K562 (cell line): ENCODE results near the gene CD82. TPM values are rescaled to one million over a fixed set of nuclear protein-coding genes. Genes with fewer than 3 reads are reported as not detected.

ENCODE experiments used
- ATAC-seq: fragments of 200-7000 bp; cut with Tn5 transposase; 3 replicates; pipeline ENCODE4 v1.9.1; 2020; ENCODE audit warnings: moderate library complexity
- BruUV-seq: library from RNA; stranded (reverse); fragments of 400-500 nt; replicated peaks from 2 replicates; lab custom pipeline; 2021; lab: Mats Ljungman, UMichigan
- CTCF ChIA-PET: fragments of 300-600 bp; formaldehyde crosslinking; extraction: SDS; loops from one replicate; lab custom pipeline; 2021; ENCODE audit warnings: low intra/inter-chr PET ratio; lab: Yijun Ruan, JAX
- POLR2A ChIA-PET: fragments of 300-600, 350-650 bp; sonication (Branson Sonifier 250); formaldehyde crosslinking; extraction: SDS; loops from one replicate; lab custom pipeline; 2021; ENCODE audit warnings: antibody characterized with exemption, inconsistent platforms; lab: Yijun Ruan, JAX
- DNase-seq, 4 experiments: peaks; one replicate each; pipeline versions ENCODE4 v3.0.0 to v3.0.0-alpha.2; 2011 to 2018; ENCODE audit warnings: low spot score in 3 of 4, mixed read lengths in 3 of 4; ENCODE audit errors: extremely low read depth in 1 of 4
- FAIRE-seq: peaks from 2 replicates; lab custom pipeline; 2011; peaks lifted over from hg19 to GRCh38; lab: Jason Lieb, UNC
- H2AFZ ChIP-seq: 2 replicates; pipeline ENCODE4 v1.6.0; 2011; ENCODE audit warnings: low read depth, low read length, control low read depth, inconsistent platforms
- H3K27ac ChIP-seq: fragments of 200-600 bp; 3 replicates; pipeline ENCODE4 v1.8.0; 2011; ENCODE audit warnings: low read depth, mild to moderate bottlenecking, control low read depth, inconsistent platforms, low read length, moderate library complexity, mixed read lengths; ENCODE audit errors: extremely low read depth
- H3K27me3 ChIP-seq, 2 experiments: fragments of 300-600 bp in 1 of 2; 2 replicates in 1 of 2; 3 replicates in 1 of 2; pipeline versions ENCODE4 v1.6.0 to v1.8.0; 2011; ENCODE audit warnings: inconsistent platforms in 2 of 2, low read length in 2 of 2, mild to moderate bottlenecking in 1 of 2, mixed read lengths in 1 of 2, moderate library complexity in 1 of 2; ENCODE audit not compliant: control insufficient read depth in 2 of 2, insufficient read depth in 2 of 2
- H3K36me3 ChIP-seq: fragments of 300-600 bp; 3 replicates; pipeline ENCODE4 v1.8.0; 2011; ENCODE audit warnings: mild to moderate bottlenecking, low read length, inconsistent platforms; ENCODE audit not compliant: control insufficient read depth, insufficient read depth
- H3K4me1 ChIP-seq, 2 experiments: fragments of 200-600 bp in 1 of 2; replicated peaks in 1 of 2; 2 replicates in 1 of 2; 3 replicates in 1 of 2; pipeline versions ENCODE4 v1.5.1 to v1.8.0; 2011; ENCODE audit warnings: inconsistent platforms in 2 of 2, low read length in 2 of 2, mild to moderate bottlenecking in 1 of 2, mixed read lengths in 1 of 2, moderate library complexity in 1 of 2; ENCODE audit not compliant: control insufficient read depth in 2 of 2, insufficient read depth in 2 of 2
- H3K4me2 ChIP-seq: 2 replicates; pipeline ENCODE4 v1.6.1; 2011; ENCODE audit warnings: low read length, control low read depth, inconsistent platforms, mixed read lengths; ENCODE audit not compliant: insufficient read depth
- H3K4me3 ChIP-seq: fragments of 200-600 bp; sonication (generic), shearing (Covaris generic); 2 replicates; pipeline ENCODE4 v1.5.1; 2016; ENCODE audit warnings: control low read depth, inconsistent platforms
- H3K79me2 ChIP-seq: fragments of 200-600 bp; 3 replicates; pipeline ENCODE4 v1.8.0; 2011; ENCODE audit warnings: low read length, inconsistent platforms; ENCODE audit not compliant: control insufficient read depth, insufficient read depth
- H3K9ac ChIP-seq, 2 experiments: 2 replicates each; pipeline versions ENCODE4 v1.6.0 to v1.6.1; 2011; ENCODE audit warnings: low read depth in 2 of 2, low read length in 2 of 2, control low read depth in 1 of 2, inconsistent platforms in 1 of 2, mild to moderate bottlenecking in 1 of 2, mixed read lengths in 1 of 2; ENCODE audit not compliant: insufficient read depth in 1 of 2
- H3K9me1 ChIP-seq: one replicate; pipeline ENCODE4 v1.6.0; 2011; ENCODE audit warnings: inconsistent platforms, mild to moderate bottlenecking, low read length, moderate library complexity; ENCODE audit not compliant: control insufficient read depth, insufficient read depth
- H3K9me3 ChIP-seq: replicated peaks from 2 replicates; pipeline ENCODE4 v1.5.1; 2011; ENCODE audit warnings: low read depth, low read length, inconsistent platforms; ENCODE audit not compliant: control insufficient read depth, insufficient read depth
- H4K20me1 ChIP-seq: replicated peaks from 2 replicates; pipeline ENCODE4 v1.6.1; 2011; ENCODE audit warnings: low read length, inconsistent platforms, mixed read lengths; ENCODE audit not compliant: control insufficient read depth, insufficient read depth
- ATF3 ChIP-seq, 2 experiments: fragments of 450-650 bp in 1 of 2; sonication (generic) in 1 of 2; formaldehyde crosslinking in 1 of 2; IDR thresholded peaks in 1 of 2; conservative IDR thresholded peaks in 1 of 2; 2 replicates each; pipeline versions ENCODE4 v1.6.1 to v1.8.1; 2016 to 2023; ENCODE audit warnings: mild to moderate bottlenecking in 2 of 2, moderate library complexity in 2 of 2, inconsistent platforms in 1 of 2, missing genetic modification reagents in 1 of 2
- BMI1 ChIP-seq: fragments of 150-350 bp; IDR thresholded peaks from 2 replicates; pipeline ENCODE4 v1.6.1; 2014; ENCODE audit warnings: low read length
- CBFA2T2 ChIP-seq: fragments of 450-650 bp; conservative IDR thresholded peaks from 2 replicates; pipeline ENCODE4 v1.6.1; 2017; ENCODE audit warnings: mild to moderate bottlenecking
- DLX4 ChIP-seq: fragments of 250-450 bp; sonication (Bioruptor Pico); IDR thresholded peaks from 2 replicates; pipeline ENCODE4 v1.6.1; 2021; ENCODE audit warnings: mild to moderate bottlenecking
- GATA2 ChIP-seq: sonication (generic); formaldehyde crosslinking; IDR thresholded peaks from 2 replicates; pipeline ENCODE4 v1.4.0; 2020; ENCODE audit warnings: mild to moderate bottlenecking, missing genetic modification reagents
- HNRNPL ChIP-seq: fragments of 200-400 bp; formaldehyde crosslinking; IDR thresholded peaks from 2 replicates; pipeline ENCODE4 v1.6.1; 2017; ENCODE audit warnings: low read depth, mild to moderate bottlenecking, low read length
- MTA1 ChIP-seq: fragments of 450-650 bp; IDR thresholded peaks from 2 replicates; pipeline ENCODE4 v1.6.1; 2017; ENCODE audit warnings: borderline replicate concordance
- RBM14 ChIP-seq: fragments of 200-400 bp; formaldehyde crosslinking; IDR thresholded peaks from 2 replicates; pipeline ENCODE4 v1.6.1; 2018; ENCODE audit warnings: low read depth, mild to moderate bottlenecking, low read length, moderate library complexity, borderline replicate concordance; ENCODE audit not compliant: insufficient read depth
- RBM39 ChIP-seq: fragments of 200-400 bp; formaldehyde crosslinking; optimal IDR thresholded peaks from 2 replicates; pipeline ENCODE3; 2018; ENCODE audit warnings: low read depth, low read length
- U2AF2 ChIP-seq: fragments of 200-400 bp; formaldehyde crosslinking; optimal IDR thresholded peaks from 2 replicates; pipeline ENCODE3; 2017; ENCODE audit warnings: low read depth, mild to moderate bottlenecking, low read length
- ZFP1 ChIP-seq: fragments of 450-650 bp; formaldehyde crosslinking; IDR thresholded peaks from 2 replicates; pipeline ENCODE4 v1.4.0; 2020; ENCODE audit warnings: mild to moderate bottlenecking, mixed read lengths
- ZNF311 ChIP-seq: fragments of 250-450 bp; sonication (Bioruptor Pico); IDR thresholded peaks from 2 replicates; pipeline ENCODE4 v1.4.0; 2020; ENCODE audit warnings: mild to moderate bottlenecking, moderate library complexity
- ZNF324 ChIP-seq: fragments of 250-450 bp; sonication (Bioruptor Pico); IDR thresholded peaks from 2 replicates; pipeline ENCODE4 v1.4.0; 2020; ENCODE audit warnings: mild to moderate bottlenecking
- ZNF609 ChIP-seq: sonication (generic); formaldehyde crosslinking; IDR thresholded peaks from 2 replicates; pipeline ENCODE4 v1.8.1; 2023; ENCODE audit warnings: missing genetic modification reagents, mild to moderate bottlenecking, borderline replicate concordance
- WGBS: fragments of 100-300 bp; shearing (Covaris generic); methylation state at CpG from one replicate; pipeline ENCODE4 v1.1.6; 2016; ENCODE audit warnings: low coverage, mixed read lengths; ENCODE audit not compliant: insufficient coverage; ENCODE audit errors: missing lambda C conversion rate; 5-methylcytosine and 5-hydroxymethylcytosine counted together
- in situ Hi-C: fragments of 300-500 bp; cut with MboI; formaldehyde crosslinking; loops from 4 replicates; pipeline ENCODE4 v1.15.0; 2018; ENCODE audit warnings: inconsistent platforms, mixed read lengths
- intact Hi-C: fragments of 100-400 bp; cut with micrococcal nuclease; formaldehyde crosslinking; loops from 2 replicates; pipeline ENCODE4 v1.14.2; 2022
- polyA plus RNA-seq, 8 experiments: library from polyadenylated mRNA; depleted of rRNA in 4 of 8; stranded (reverse) in 5 of 8; unstranded in 3 of 8; fragments of >200 nt; fragmentation: Nextera tagmentation in 2 of 8; fragmentation: Illumina TruSeq in 1 of 8; extraction: Ambion mirVana in 2 of 8; extraction: Trizol in 1 of 8; gene quantifications; 2 replicates each; pipeline versions ENCODE4 v1.2.1 to v1.2.3, GENCODE V29; 2011 to 2014; ENCODE audit warnings: inconsistent platforms in 1 of 8, missing spikeins in 1 of 8
- total RNA-seq, 7 experiments: library from RNA; depleted of rRNA in 6 of 7; stranded (reverse); fragments of >200 nt in 6 of 7; fragmentation: Illumina TruSeq in 2 of 7; extraction: Trizol in 2 of 7; gene quantifications; 2 replicates each; pipeline versions ENCODE4 v1.2.1 to v1.2.3, GENCODE V29; 2011 to 2021; ENCODE audit warnings: low replicate concordance in 1 of 7

Gene CD82
- total and polyA plus RNA-seq, 9 of the 15 experiments (the other 6 are each of a cell fraction or from before 2014, with no cell fraction given) = 0.27 to 9.4 (median 3.0) TPM

- 0 out of 2 replicates have a peak, but pooled peaks have one; percentile 13 for TF ChIP-seq CBFA2T2
Measured at GRCh38 chr11:44540667-44541066, 24.8 kb upstream of the CD82 start (continued).

- no peaks in the 10 kb centered on the region for H3K9me3 ChIP-seq
- H4K20me1 ChIP-seq = no peaks in the 10 kb centered on the region
- H3K79me2 ChIP-seq = no peaks in the 10 kb centered on the region
- in situ Hi-C loops = no loop called here
- peaks cover 13% of the 10 kb centered on the region in 2 experiments for H3K4me1 ChIP-seq
- WGBS = 74% methylated on average over 3 of the region's 3 CpGs
- no TSS peak for BruUV-seq
- H3K27me3 ChIP-seq = no peaks in the 10 kb centered on the region
- no peaks in the 10 kb centered on the region for H3K36me3 ChIP-seq
- DNase-seq (peak; percentile 47 to 82 (median 75)), ATAC-seq (no peak), FAIRE-seq (peak; percentile 15)
- H3K4me3 ChIP-seq = no peak overlapping the region
- no peak overlapping the region for H2AFZ ChIP-seq
- H3K27ac ChIP-seq = no peak overlapping the region
- no peaks in the 10 kb centered on the region for H3K9me1 ChIP-seq
- ChIA-PET CTCF (interaction anchor here (0.9 kb wide), 1 partner anchor 19 kb away, joined by 3 read pairs; no protein-coding TSS in a partner anchor), POLR2A (no interaction called here)
- no peak overlapping the region for H3K4me2 ChIP-seq
- intact Hi-C loops = no loop called here
- H3K9ac ChIP-seq = no peak overlapping the region
- TF ChIP-seq GATA2 (CRISPR knock-in tag) (peak; percentile 67; the same call in 1 of the 2 replicates), ATF3 (IDR thresholded peaks at IDR 0.05) (peak; percentile 60), ATF3 (CRISPR knock-in tag; conservative IDR thresholded peaks at IDR 0.05) (no peak), HNRNPL (no peak), U2AF2 (no peak), ZNF609 (CRISPR knock-in tag) (no peak), RBM39 (no peak), DLX4 (CRISPR knock-in tag) (no peak), ZFP1 (CRISPR knock-in tag) (no peak), RBM14 (no peak), ZNF324 (CRISPR knock-in tag) (no peak), BMI1 (peak; percentile 98), MTA1 (peak; percentile 43; the same call in 1 of the 2 replicates), ZNF311 (CRISPR knock-in tag) (no peak)
Measured at GRCh38 chr11:44542372-44542771, 23.1 kb upstream of the CD82 start.
